Breast epithelium (tissue), 3 donors: ENCODE data around the gene MLXIP.

Source experiments
- CTCF ChIP-seq, 3 donors: fragments of 450-650 bp; IDR thresholded peaks; one replicate each; pipeline ENCODE4 v1.5.1; 2016 to 2017; ENCODE audit warnings: antibody characterized with exemption in 3 of 3, mild to moderate bottlenecking in 3 of 3, moderate library complexity in 3 of 3
- POLR2A ChIP-seq: fragments of 450-650 bp; IDR thresholded peaks from one replicate; pipeline ENCODE4 v1.6.1; 2016; ENCODE audit warnings: antibody characterized with exemption, mild to moderate bottlenecking, moderate library complexity

DNA sequence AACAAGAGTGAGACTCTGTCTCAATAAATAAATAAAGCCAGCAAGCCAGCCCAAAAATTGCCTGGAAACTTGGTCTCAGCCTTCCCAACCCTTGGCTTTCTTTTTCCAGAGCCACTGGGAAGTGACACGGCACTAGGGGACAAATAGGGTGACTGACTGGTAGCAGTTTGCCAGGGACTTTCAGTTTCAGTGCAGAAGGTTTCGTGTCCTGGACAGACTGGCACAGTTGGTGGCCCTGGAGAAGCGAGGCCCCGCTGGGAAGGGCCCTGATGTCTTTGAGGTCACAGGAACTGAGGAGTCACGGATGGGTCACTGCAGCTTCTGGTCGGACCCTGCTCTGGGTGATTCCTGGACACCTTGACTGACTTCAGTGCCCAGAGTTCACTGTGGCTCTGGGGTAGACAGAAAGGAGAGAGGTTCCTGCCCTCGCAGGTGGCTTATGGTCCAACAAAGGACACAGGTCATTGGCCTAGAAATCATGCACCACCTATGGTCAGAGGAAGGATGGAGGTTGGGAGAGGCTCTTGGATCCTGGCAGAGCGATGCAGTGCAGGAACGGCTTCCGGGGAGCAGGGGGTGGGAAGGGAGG is 107.0 kb downstream of the MLXIP start:
- TF ChIP-seq POLR2A = no peak
- TF ChIP-seq CTCF (IDR thresholded peaks at IDR 0.05) = no peak
